Activated naive CD4-positive, alpha-beta T cell (primary cell): Measurements from ENCODE around the gene CSF2.

Source experiments
- DNase-seq, 4 experiments: peaks; one replicate each; lab custom pipeline; 2025; lab: John Stamatoyannopoulos, UW

CSF2 gene

DNA sequence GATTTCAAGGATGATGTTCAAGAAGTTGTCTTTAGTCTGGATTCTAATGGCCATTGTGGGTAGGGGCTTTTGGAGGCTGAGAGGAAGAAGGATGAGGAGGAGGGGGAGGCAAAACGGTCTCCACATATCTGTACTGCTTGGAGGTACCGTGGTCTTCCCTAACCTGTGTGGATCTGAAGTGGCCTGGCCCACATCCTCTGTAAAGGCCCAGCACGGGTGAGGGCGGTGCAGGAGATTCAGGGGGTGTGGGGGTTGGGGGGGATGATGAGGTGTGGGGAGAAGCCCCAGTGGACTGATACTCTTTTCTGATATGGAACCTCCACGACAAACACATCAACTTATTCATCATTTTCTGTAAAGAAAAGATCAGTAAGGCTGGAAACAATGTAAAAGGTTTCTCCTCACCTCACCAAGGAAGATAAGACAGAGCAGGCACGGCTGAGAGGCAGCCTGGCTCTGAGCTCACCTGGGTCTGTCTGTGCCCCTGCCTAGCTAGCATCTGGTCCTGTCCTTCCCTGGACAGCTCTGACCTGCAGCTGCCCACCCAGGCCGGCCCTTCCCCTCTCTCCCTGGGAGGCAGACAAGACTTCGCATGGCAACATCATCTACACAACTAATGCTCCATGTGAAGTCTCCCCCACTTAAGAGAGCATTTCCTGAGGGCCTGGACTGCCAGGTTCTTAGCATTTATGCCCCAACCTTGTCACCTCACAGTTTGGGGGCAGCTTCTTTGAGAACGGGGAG lies 18.7 kb upstream of the CSF2 start:
- no peak for DNase-seq

DNA sequence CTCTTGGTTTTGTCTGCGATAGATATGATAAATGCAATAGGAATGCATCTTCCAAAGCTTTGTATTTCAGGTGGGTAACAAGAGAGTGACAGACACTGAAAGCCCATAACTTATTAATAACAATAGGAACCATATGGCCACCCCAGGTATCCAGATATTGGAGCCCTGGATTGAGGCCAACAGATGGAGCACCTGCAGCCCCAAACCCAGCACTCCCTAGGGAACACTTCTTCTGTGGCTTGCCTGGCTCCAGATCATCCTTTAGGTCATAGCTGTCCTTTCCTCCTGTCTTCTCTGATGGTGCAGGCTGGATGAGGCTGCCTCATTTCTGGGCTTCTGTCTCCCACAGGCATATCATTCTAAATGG lies 18.2 kb upstream of the CSF2 start:
- no peak for DNase-seq

DNA sequence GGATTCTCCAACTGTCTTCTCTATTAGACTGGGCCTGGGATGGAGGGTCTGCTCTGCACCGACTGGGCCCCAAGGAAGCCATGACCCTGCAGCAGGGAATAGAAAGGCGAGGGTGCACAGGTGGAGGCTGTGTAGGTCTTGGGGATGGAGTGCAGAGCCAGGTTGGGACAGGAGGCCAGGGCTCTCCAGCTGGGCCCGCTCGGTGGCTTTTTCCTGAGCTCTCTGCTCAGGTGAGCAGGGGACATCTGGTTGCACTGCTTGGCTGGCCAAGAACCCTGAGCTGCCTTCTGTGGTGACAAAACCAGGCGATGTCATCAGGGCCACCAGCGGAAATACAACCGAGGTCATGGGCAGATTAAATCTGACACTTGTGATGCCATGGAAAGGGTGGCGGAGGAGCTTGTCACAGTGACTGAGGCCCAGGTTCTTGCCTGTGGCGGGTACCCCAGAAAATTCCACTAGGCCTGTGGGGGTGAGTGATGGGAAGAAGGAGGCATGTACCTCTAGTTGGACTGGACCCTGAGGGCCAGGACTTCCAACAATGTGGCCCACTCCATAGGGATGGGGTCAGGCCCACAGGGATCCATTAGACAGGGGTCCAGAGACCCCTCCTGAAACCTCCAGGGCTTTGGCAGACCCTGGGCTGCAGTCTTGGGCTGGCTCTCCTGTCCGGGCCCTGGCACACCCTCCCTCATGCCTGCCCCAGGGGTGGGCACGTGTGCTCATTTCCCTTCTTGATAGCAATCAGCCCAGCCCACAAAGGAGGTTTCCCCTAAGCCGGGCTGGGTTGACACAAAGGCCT lies 17.6 kb upstream of the CSF2 start:
- no peak for DNase-seq

GRCh38 chr5:132056610-132057497 lies 16.7 kb upstream of the CSF2 start:
- DNase-seq: no peak

GRCh38 chr5:132057498-132058255 lies 15.9 kb upstream of the CSF2 start:
- no peak for DNase-seq

- no peak for DNase-seq
These were observed 14.9 kb upstream of the CSF2 start for GRCh38 chr5:132058646-132059042.

DNA sequence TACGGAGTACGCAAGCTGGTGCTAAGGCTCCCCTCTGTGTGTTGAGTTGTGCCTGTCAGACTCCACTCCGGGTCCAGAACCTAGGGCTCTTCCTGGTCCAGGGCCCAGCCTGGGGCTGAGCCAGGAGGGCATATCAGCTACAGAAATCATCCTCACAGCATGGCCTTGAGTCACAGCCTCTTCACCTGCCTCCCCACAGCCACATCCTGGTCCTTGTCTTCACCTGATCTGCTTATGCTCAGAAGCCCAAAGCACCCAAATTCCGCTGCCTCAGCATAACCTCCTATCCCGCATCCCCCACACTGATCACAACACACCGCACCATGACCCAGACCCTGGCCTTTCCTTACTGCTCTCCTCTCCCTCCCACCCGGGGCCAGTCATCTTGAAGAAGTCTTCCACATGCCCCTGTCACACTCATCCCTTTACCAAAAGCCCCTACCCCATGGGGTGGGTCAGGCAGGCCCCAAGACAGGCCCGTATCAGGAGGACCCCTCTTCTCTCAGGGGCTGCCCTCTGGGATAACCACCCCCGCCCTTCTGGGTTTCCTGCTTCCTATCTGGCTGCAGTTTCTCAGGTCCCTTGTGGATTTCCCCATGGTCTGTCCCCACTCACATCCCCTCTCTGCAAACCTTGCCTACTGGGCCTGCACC lies 14.4 kb upstream of the CSF2 start:
- no peak for DNase-seq

- no peak for DNase-seq
These were observed 13.7 kb upstream of the CSF2 start for GRCh38 chr5:132059696-132060500.

- DNase-seq: no peak
These were observed 13.0 kb upstream of the CSF2 start, which contains the start of gene IL3 for GRCh38 chr5:132060501-132061161. Gene IL3, plus strand, starts transcription at chr5:132060655. Its CDS starts 52 bp downstream, at chr5:132060707.

- peak; percentile 60 to 82 (median 72) for DNase-seq
These were observed 10.3 kb upstream of the CSF2 start for GRCh38 chr5:132063090-132063911.

GRCh38 chr5:132064140-132064539 lies 9.4 kb upstream of the CSF2 start:
- DNase-seq: no peak

DNA sequence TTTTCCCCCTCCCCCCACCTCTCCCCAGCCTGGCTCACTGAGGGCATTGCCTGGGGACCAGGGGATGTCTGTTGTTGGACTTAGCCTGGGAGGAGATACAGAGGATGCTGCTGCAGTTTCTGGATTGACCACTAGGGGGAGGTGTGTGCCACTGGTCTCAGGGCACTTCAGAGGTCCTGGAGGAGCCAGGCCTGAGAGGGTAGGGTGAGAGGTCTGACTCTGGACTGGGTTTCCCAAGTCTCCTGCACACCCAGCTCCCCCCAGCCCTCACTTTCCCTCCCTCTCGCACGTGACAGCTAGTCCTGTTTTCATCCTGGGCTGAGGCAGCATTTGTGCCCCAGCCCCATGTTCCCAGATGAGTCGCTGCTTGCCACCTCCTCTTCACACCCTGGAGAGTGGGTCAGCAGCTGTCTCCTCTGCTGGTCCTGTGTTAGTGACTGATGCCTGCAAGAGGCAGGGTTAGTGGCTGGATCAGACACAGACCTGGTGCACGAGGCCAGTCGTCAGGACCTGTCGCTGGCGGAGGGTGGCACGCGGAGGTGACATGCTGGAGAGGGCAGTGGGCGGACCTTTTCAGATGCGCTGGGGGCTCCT lies 8.8 kb upstream of the CSF2 start:
- peak; percentile 49 to 78 (median 64) for DNase-seq

DNA sequence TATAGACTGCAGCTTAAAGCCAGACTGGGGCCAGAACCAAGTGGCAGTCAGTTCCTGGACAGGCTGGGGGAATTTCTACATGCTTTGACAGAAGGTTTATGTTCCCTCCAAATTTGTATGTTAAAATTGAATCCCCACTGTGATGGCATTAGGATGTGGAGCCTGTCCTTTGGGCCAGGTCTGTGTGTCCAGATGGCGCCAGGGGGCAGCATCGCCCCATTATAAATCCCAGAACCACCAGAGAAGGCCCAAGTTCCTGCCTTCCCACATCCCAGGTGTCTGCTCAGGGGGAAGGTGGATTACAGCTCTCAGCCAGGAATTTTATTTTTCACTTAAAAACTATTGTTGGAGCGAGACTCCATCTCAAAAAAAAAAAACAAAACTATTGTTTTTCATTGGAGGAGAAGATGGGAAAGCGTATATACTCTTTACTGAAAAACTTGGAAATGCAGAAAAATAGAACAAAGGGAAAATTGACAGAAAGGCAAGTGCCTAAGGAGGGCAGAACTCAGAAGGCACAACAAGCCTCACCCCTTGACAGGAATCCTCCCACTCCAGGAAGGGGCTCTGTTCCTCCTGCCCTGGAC lies 8.1 kb upstream of the CSF2 start:
- no peak for DNase-seq

DNA sequence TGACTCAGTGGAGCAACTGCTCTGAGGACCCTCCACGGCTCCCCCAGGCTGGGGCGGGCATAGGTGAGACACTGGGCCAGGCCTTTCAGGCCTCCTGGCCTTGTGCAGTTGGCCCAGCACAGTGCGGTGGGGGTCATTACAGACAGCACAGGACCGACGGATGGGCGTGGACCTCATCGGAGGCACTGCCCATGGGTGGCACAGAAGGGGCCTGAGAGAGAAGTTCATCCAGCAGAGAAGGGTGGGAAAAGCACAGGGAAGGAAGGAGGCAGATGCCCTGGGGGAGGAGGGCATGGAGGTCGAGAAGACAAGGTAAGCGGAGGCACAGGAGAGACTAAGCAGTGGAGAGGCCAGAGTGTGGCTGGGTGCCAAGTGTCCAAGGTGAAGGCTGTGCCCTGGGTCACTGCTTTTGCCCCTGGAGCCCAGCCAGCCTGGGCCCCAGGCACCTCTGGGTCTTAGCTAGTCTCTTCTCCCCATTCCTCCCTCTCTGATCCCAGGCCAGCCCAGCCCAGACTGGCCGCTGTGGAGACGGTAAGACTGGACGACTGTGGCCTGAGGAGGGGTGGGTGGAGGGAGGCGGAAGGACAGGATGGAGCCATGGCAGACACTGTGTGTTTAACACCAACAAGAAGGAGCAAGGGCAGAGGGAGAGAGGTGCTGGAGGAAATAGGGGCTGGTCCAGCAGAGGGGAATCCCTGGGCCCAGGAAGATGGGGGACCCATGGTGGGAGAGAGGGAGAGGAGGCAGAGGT lies 7.5 kb upstream of the CSF2 start:
- no peak for DNase-seq

DNA sequence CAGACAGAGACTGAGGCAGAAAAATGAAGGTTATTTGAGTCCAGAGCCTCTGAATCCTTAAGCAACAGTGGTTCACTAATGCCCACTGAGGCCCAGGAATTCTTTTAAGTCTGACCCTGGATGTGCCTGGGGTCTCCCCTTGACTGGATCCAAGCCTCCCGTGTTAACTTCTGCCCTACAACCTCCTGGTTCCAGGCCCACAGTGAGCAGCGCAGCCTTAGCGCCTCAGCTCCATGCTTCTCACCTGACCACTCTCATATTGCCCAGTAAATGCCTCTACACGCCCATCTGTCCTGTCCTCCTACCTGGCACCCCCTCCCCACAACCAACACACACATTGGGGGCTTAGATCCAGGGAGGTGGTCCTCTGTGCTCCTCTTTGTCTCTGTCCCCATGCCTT lies 6.7 kb upstream of the CSF2 start:
- no peak for DNase-seq

DNA sequence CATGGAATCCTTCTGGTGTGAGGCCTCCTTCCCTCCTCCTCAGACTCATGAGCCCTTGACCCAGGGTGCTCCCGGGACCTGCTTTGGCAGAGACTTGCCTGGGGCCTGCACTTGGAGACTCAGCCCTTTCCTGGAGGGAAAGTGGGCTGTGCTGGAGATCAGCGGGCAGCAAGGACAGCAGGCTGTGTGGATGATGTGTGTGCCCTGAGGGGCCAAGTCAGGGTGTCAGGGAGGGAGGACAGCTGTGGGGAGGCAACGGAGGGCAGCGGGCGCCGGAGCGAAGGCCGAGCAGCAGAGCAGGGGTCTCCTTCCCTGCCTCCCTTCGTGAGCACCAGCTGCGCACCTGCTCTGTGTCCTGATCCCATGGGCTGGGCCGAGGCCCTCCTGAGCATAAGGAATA lies 6.1 kb upstream of the CSF2 start:
- DNase-seq: no peak
